GM23338 (cell line): ENCODE measurements around the gene UGT1A7. TPM values are rescaled to one million over a fixed set of nuclear protein-coding genes. Genes with fewer than 3 reads are reported as not detected.
"Not testable (repeated sequence)": the region's sequence is repeated elsewhere in the genome, so short reads cannot be mapped to it uniquely, and the experiment has no call there.

ENCODE experiments used
- ATAC-seq: fragments of 200-7000 bp; cut with Tn5 transposase; 3 replicates; pipeline ENCODE4 v1.9.1; 2020
- DNase-seq: peaks from one replicate; pipeline ENCODE4 v3.0.0-alpha.2; 2015; ENCODE audit warnings: low spot score
- H2AFZ ChIP-seq: fragments of 200-600 bp; sonication (generic); 2 replicates; pipeline ENCODE4 v1.8.0; 2016; ENCODE audit warnings: antibody characterized with exemption, mild to moderate bottlenecking, moderate library complexity
- H3F3A ChIP-seq: fragments of 200-600 bp; sonication (generic); replicated peaks from 2 replicates; pipeline ENCODE4 v1.8.0; 2017; ENCODE audit warnings: antibody characterized with exemption, mixed run types, low read depth
- H3K27ac ChIP-seq: fragments of 200-600 bp; sonication (generic); 2 replicates; pipeline ENCODE4 v1.6.1; 2016; ENCODE audit warnings: low read depth
- H3K27me3 ChIP-seq: fragments of 200-600 bp; sonication (generic); 2 replicates; pipeline ENCODE4 v1.8.0; 2016; ENCODE audit warnings: mild to moderate bottlenecking, mixed run types, moderate library complexity; ENCODE audit not compliant: insufficient read depth
- H3K36me3 ChIP-seq: fragments of 200-600 bp; sonication (generic); 2 replicates; pipeline ENCODE4 v1.8.0; 2016; ENCODE audit warnings: mild to moderate bottlenecking; ENCODE audit not compliant: insufficient read depth
- H3K4me1 ChIP-seq: fragments of 200-600 bp; sonication (generic); 2 replicates; pipeline ENCODE4 v1.8.0; 2016; ENCODE audit warnings: mild to moderate bottlenecking, moderate library complexity; ENCODE audit not compliant: insufficient read depth
- H3K4me2 ChIP-seq: fragments of 200-600 bp; sonication (generic); 2 replicates; pipeline ENCODE4 v1.7.1; 2017; ENCODE audit warnings: mixed run types
- H3K4me3 ChIP-seq: fragments of 200-600 bp; sonication (generic); 2 replicates; pipeline ENCODE4 v1.6.1; 2016; ENCODE audit warnings: mixed run types
- H3K79me2 ChIP-seq: fragments of 200-600 bp; sonication (generic); replicated peaks from 2 replicates; pipeline ENCODE4 v1.8.0; 2017; ENCODE audit warnings: mild to moderate bottlenecking; ENCODE audit not compliant: insufficient read depth
- H3K9me2 ChIP-seq: fragments of 200-600 bp; sonication (generic); 2 replicates; pipeline ENCODE4 v1.8.0; 2017; ENCODE audit not compliant: insufficient read depth
- H4K20me1 ChIP-seq: fragments of 200-600 bp; sonication (generic); replicated peaks from 2 replicates; pipeline ENCODE4 v1.8.0; 2017; ENCODE audit warnings: mild to moderate bottlenecking; ENCODE audit not compliant: insufficient read depth
- H3K27ac Mint-ChIP-seq: 2 replicates; pipeline ENCODE4 v1.8.0; 2020; ENCODE audit warnings: inconsistent platforms, mild to moderate bottlenecking, moderate library complexity, mixed read lengths
- H3K27me3 Mint-ChIP-seq: 3 replicates; pipeline ENCODE4 v1.8.0; 2022; ENCODE audit warnings: low read depth, mild to moderate bottlenecking, moderate library complexity, mixed read lengths, inconsistent platforms; ENCODE audit not compliant: insufficient read depth, poor library complexity
- H3K36me3 Mint-ChIP-seq: 3 replicates; pipeline ENCODE4 v1.8.0; 2021; ENCODE audit warnings: low read depth, mild to moderate bottlenecking, inconsistent platforms, moderate library complexity, mixed read lengths
- H3K4me1 Mint-ChIP-seq: 3 replicates; pipeline ENCODE4 v1.8.0; 2020; ENCODE audit warnings: mild to moderate bottlenecking, inconsistent platforms, mixed read lengths
- H3K4me3 Mint-ChIP-seq: 3 replicates; pipeline ENCODE4 v1.8.0; 2021; ENCODE audit warnings: moderate library complexity, mild to moderate bottlenecking, inconsistent platforms, mixed read lengths
- H3K9me3 Mint-ChIP-seq: 3 replicates; pipeline ENCODE4 v1.8.0; 2020; ENCODE audit warnings: moderate library complexity, mild to moderate bottlenecking, inconsistent platforms, mixed read lengths
- CREB1 ChIP-seq: fragments of 250-450 bp; sonication (Bioruptor Pico); IDR thresholded peaks from 2 replicates; pipeline ENCODE4 v1.5.0; 2020; ENCODE audit warnings: low read depth, mild to moderate bottlenecking, moderate library complexity
- EZH2phosphoT487 ChIP-seq: fragments of 200-600 bp; sonication (generic); IDR thresholded peaks from one replicate; pipeline ENCODE4 v1.8.1; 2018; ENCODE audit warnings: antibody characterized with exemption; ENCODE audit not compliant: unreplicated experiment
- JUNB ChIP-seq: IDR thresholded peaks from one replicate; pipeline ENCODE4 v1.6.1; 2016; ENCODE audit warnings: antibody characterized with exemption; ENCODE audit not compliant: unreplicated experiment
- NANOG ChIP-seq: IDR thresholded peaks from 2 replicates; pipeline ENCODE4 v1.6.1; 2016; ENCODE audit warnings: antibody characterized with exemption, borderline replicate concordance
- REST ChIP-seq: IDR thresholded peaks from one replicate; pipeline ENCODE4 v1.6.1; 2018; ENCODE audit warnings: antibody characterized with exemption; ENCODE audit not compliant: unreplicated experiment
- ZNF114 ChIP-seq: fragments of 250-450 bp; sonication (Bioruptor Pico); IDR thresholded peaks from 2 replicates; pipeline ENCODE4 v1.5.0; 2020; ENCODE audit warnings: mild to moderate bottlenecking, moderate library complexity
- ZNF331 ChIP-seq: fragments of 250-450 bp; sonication (Bioruptor Pico); IDR thresholded peaks from 2 replicates; pipeline ENCODE4 v1.5.0; 2020; ENCODE audit warnings: low read depth, mild to moderate bottlenecking, moderate library complexity
- polyA plus RNA-seq: library from polyadenylated mRNA; unstranded; fragments of >200 nt; fragmentation: Nextera tagmentation; extraction: Ambion mirVana; gene quantifications from 2 replicates; pipeline ENCODE4 v1.2.1, GENCODE V29; 2016
- total RNA-seq: library from RNA; depleted of rRNA; stranded (reverse); fragments of >200 nt; shearing (Covaris generic); gene quantifications from 2 replicates; pipeline ENCODE4 v1.2.3, GENCODE V29; 2014
- TF ChIP-seq, protein P1 (sequence below), 2 experiments: fragments of 200-600 bp in 1 of 2; sonication (generic) in 1 of 2; conservative IDR thresholded peaks; 2 replicates each; pipeline versions ENCODE4 v1.5.1 to v1.6.1; 2016 to 2017; ENCODE audit warnings: antibody characterized with exemption in 2 of 2, low read depth in 2 of 2, mild to moderate bottlenecking in 2 of 2, moderate library complexity in 1 of 2
- TF ChIP-seq, protein P2 (sequence below): fragments of 250-450 bp; sonication (Bioruptor Pico); IDR thresholded peaks from 2 replicates; pipeline ENCODE4 v1.5.0; 2020; ENCODE audit warnings: mild to moderate bottlenecking, moderate library complexity

The UGT1A7 gene
- total and polyA plus RNA-seq, 2 experiments from 2014 or later: not detected

- TF ChIP-seq NANOG (no peak), REST (no peak), JUNB (no peak), ZNF331 (CRISPR knock-in tag) (no peak), ZNF114 (no peak)
- TF ChIP-seq, protein P1, sequence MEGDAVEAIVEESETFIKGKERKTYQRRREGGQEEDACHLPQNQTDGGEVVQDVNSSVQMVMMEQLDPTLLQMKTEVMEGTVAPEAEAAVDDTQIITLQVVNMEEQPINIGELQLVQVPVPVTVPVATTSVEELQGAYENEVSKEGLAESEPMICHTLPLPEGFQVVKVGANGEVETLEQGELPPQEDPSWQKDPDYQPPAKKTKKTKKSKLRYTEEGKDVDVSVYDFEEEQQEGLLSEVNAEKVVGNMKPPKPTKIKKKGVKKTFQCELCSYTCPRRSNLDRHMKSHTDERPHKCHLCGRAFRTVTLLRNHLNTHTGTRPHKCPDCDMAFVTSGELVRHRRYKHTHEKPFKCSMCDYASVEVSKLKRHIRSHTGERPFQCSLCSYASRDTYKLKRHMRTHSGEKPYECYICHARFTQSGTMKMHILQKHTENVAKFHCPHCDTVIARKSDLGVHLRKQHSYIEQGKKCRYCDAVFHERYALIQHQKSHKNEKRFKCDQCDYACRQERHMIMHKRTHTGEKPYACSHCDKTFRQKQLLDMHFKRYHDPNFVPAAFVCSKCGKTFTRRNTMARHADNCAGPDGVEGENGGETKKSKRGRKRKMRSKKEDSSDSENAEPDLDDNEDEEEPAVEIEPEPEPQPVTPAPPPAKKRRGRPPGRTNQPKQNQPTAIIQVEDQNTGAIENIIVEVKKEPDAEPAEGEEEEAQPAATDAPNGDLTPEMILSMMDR (conservative IDR thresholded peaks at IDR 0.05; ENCODE audit: low read depth in 2 of 2): no peak
Measured at GRCh38 chr2:233700028-233700635, 18.4 kb downstream of the UGT1A7 start (continued).

DNA sequence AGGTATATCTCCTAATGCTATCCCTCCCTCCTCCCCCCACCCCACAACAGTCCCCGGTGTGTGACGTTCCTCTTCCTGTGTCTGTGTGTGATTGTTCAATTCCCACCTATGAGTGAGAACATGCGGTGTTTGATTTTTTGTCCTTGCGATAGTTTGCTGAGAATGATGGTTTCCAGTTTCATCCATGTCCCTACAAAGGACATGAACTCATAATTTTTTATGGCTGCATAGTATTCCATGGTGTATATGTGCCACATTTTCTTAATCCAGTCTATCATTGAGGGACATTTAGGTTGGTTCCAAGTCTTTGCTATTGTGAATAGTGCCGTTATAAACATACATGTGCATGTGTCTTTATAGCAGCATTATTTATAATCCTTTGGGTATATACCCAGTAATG, 19.1 kb downstream of the UGT1A7 start:
- H3K4me3 Mint-ChIP-seq, H3K9me2 ChIP-seq, H4K20me1 ChIP-seq, H3K4me3 ChIP-seq, H3K36me3 Mint-ChIP-seq, DNase-seq, H3K9me3 Mint-ChIP-seq, ATAC-seq, H3K27me3 ChIP-seq, H3K36me3 ChIP-seq, H3K27me3 Mint-ChIP-seq, H3K79me2 ChIP-seq, H3K4me1 Mint-ChIP-seq, H3K4me1 ChIP-seq, H3K4me2 ChIP-seq, H2AFZ ChIP-seq, H3K27ac Mint-ChIP-seq, H3F3A ChIP-seq, H3K27ac ChIP-seq: not testable (repeated sequence)

DNA sequence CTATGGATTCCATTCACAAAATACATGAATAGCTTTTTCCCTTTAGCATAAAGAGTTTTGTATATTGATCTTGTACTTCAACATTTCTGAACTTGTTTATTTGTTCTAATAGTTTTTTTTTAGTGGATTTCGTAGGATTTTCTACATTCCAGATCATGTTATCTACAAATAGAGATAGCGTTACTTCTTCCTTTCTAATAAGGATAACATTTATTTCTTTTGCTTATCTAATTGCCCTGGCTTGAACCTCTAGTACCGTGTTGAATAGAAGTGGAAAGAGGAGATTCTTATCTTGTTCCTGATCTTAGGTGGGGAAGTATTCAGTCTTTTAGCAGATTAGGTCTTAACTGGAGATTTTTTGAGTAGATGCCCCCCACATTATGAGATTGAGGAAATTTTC, 20.5 kb downstream of the UGT1A7 start:
- H3K27ac Mint-ChIP-seq: no peak overlapping the region
- TF ChIP-seq CREB1 (no peak), EZH2phosphoT487 (no peak), JUNB (no peak), NANOG (no peak)
- TF ChIP-seq, protein P2, sequence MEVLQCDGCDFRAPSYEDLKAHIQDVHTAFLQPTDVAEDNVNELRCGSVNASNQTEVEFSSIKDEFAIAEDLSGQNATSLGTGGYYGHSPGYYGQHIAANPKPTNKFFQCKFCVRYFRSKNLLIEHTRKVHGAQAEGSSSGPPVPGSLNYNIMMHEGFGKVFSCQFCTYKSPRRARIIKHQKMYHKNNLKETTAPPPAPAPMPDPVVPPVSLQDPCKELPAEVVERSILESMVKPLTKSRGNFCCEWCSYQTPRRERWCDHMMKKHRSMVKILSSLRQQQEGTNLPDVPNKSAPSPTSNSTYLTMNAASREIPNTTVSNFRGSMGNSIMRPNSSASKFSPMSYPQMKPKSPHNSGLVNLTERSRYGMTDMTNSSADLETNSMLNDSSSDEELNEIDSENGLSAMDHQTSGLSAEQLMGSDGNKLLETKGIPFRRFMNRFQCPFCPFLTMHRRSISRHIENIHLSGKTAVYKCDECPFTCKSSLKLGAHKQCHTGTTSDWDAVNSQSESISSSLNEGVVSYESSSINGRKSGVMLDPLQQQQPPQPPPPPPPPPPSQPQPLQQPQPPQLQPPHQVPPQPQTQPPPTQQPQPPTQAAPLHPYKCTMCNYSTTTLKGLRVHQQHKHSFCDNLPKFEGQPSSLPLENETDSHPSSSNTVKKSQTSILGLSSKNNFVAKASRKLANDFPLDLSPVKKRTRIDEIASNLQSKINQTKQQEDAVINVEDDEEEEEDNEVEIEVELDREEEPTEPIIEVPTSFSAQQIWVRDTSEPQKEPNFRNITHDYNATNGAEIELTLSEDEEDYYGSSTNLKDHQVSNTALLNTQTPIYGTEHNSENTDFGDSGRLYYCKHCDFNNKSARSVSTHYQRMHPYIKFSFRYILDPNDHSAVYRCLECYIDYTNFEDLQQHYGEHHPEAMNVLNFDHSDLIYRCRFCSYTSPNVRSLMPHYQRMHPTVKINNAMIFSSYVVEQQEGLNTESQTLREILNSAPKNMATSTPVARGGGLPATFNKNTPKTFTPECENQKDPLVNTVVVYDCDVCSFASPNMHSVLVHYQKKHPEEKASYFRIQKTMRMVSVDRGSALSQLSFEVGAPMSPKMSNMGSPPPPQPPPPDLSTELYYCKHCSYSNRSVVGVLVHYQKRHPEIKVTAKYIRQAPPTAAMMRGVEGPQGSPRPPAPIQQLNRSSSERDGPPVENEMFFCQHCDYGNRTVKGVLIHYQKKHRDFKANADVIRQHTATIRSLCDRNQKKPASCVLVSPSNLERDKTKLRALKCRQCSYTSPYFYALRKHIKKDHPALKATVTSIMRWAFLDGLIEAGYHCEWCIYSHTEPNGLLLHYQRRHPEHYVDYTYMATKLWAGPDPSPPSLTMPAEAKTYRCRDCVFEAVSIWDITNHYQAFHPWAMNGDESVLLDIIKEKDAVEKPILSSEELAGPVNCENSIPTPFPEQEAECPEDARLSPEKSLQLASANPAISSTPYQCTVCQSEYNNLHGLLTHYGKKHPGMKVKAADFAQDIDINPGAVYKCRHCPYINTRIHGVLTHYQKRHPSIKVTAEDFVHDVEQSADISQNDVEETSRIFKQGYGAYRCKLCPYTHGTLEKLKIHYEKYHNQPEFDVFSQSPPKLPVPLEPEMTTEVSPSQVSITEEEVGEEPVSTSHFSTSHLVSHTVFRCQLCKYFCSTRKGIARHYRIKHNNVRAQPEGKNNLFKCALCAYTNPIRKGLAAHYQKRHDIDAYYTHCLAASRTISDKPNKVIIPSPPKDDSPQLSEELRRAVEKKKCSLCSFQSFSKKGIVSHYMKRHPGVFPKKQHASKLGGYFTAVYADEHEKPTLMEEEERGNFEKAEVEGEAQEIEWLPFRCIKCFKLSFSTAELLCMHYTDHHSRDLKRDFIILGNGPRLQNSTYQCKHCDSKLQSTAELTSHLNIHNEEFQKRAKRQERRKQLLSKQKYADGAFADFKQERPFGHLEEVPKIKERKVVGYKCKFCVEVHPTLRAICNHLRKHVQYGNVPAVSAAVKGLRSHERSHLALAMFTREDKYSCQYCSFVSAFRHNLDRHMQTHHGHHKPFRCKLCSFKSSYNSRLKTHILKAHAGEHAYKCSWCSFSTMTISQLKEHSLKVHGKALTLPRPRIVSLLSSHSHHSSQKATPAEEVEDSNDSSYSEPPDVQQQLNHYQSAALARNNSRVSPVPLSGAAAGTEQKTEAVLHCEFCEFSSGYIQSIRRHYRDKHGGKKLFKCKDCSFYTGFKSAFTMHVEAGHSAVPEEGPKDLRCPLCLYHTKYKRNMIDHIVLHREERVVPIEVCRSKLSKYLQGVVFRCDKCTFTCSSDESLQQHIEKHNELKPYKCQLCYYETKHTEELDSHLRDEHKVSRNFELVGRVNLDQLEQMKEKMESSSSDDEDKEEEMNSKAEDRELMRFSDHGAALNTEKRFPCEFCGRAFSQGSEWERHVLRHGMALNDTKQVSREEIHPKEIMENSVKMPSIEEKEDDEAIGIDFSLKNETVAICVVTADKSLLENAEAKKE (CRISPR knock-in tag): no peak

More for the DNA sequence above, 20.5 kb downstream of the UGT1A7 start:
- no peaks in the 10 kb centered on the region for H3K79me2 ChIP-seq
- H2AFZ ChIP-seq: no peak overlapping the region
- Mint-ChIP-seq H3K4me3 (no peak overlapping the region), H3K36me3 (no peaks in the 10 kb centered on the region), H3K27me3 (no peaks in the 10 kb centered on the region), H3K9me3 (no peaks in the 10 kb centered on the region), H3K4me1 (peaks cover 5% of the 10 kb centered on the region; the same call in 2 of the 3 replicates)
- H3K4me3 ChIP-seq: no peak overlapping the region
- H3K9me2 ChIP-seq: no peaks in the 10 kb centered on the region
- H3K27me3 ChIP-seq: no peaks in the 10 kb centered on the region
- H3F3A ChIP-seq: no peaks in the 10 kb centered on the region
- DNase-seq: no peak
- H3K36me3 ChIP-seq: no peaks in the 10 kb centered on the region
- no peak for ATAC-seq
- H3K27ac ChIP-seq: no peak overlapping the region
- no peak overlapping the region for H3K4me2 ChIP-seq
- H4K20me1 ChIP-seq: no peaks in the 10 kb centered on the region
- H3K4me1 ChIP-seq: 0 out of 2 replicates have a peak, but pooled peaks cover 5% of the 10 kb centered on the region
